ENCODE data around the gene GCK.

Gene GCK

DNA sequence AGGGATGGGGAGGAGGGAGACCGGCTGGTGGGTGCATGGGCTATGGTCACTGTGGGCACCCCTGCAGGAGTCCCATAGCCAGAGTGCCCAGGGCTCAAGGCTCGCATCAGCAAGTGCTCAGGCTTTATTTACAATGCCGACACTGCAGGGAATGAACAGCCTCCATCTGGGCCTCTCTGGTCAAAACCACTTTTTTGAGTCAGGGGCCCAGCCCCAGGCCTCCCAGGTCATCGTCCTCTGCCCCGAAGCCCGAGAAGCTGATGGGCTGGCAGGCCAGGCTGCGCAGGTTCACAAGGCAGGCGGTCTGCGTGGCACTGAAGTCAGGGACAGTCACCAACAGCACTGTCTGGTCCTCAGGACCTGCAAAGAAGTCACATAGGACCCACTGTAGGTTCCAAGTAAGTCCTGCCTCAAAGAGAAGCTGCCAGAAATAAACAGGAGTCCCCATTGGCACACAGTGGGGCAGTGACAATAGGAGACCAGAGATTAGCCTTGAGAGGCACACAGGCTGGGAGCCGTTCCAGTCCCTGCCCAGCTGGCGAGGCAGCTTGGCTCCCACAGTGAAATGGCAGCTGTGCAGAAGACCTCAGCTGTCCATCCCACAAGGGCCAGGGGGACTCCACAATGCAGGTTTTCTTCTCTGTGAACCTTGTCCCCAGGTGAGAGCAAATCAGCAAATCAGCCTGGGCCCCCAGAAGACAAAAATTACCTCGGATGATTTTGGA lies 74.5 kb downstream of the GCK start:
- H4K5ac ChIP-seq (ENCODE audit: low read length), result no peak overlapping the region
- peaks cover 7% of the 10 kb centered on the region for H3K36me3 ChIP-seq (ENCODE audit: control insufficient read depth, insufficient read depth, low read length)
- no peak overlapping the region for H3K4me2 ChIP-seq (ENCODE audit: low read length)
- H2BK5ac ChIP-seq (ENCODE audit: low read length), result no peak overlapping the region
- H2AK5ac ChIP-seq (ENCODE audit: low read length), result no peak overlapping the region
- H3K4me1 ChIP-seq (ENCODE audit: control insufficient read depth, low read depth, low read length), result no peaks in the 10 kb centered on the region
- no peaks in the 10 kb centered on the region for H3K27me3 ChIP-seq (ENCODE audit: insufficient read depth, low read length, poor library complexity)
- DNase-seq, result no peak
- H3K4ac ChIP-seq (ENCODE audit: low read depth, low read length), result no peak overlapping the region
- no peak overlapping the region for H2BK120ac ChIP-seq (ENCODE audit: low read depth, low read length)
- no peak overlapping the region for H3K23ac ChIP-seq (ENCODE audit: low read length)
- peaks cover 10% of the 10 kb centered on the region for H3K79me1 ChIP-seq (ENCODE audit: low read length)
- no peak overlapping the region for H3K9ac ChIP-seq (ENCODE audit: low read length)
- peaks cover 5% of the 10 kb centered on the region for H3K79me2 ChIP-seq (ENCODE audit: control insufficient read depth, insufficient read depth, low read length)
- H3K18ac ChIP-seq (ENCODE audit: low read length), result no peak overlapping the region
- no peak overlapping the region for H3K4me3 ChIP-seq (ENCODE audit: low read length)
- H2BK15ac ChIP-seq (replicated peaks; ENCODE audit: low read depth), result no peak overlapping the region
- no peak overlapping the region for H4K8ac ChIP-seq (ENCODE audit: low read depth, low read length)
- no peak overlapping the region for H3K27ac ChIP-seq (ENCODE audit: low read depth, low read length)
- H3K56ac ChIP-seq (ENCODE audit: low read length), result no peak overlapping the region
- no CpG with 5 or more reads among the region's 12 CpGs for WGBS (ENCODE audit: extremely low coverage, insufficient coverage, low lambda C conversion rate)

DNA sequence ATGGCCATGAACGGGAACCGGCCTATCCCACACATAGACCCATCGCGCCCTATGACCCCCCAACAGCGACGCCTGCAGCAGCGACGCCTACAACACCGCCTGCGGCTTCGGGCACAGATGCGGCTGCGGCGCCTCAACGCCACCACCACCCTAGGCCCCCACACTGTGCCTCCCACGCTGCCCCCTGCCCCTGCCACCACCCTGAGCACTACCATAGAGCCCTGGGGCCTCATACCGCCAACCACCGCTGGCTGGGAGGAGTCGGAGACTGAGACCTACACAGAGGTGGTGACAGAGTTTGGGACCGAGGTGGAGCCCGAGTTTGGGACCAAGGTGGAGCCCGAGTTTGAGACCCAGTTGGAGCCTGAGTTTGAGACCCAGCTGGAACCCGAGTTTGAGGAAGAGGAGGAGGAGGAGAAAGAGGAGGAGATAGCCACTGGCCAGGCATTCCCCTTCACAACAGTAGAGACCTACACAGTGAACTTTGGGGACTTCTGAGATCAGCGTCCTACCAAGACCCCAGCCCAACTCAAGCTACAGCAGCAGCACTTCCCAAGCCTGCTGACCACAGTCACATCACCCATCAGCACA lies 75.4 kb downstream of the GCK start:
- Histone ChIP-seq H2BK15ac (replicated peaks; ENCODE audit: low read depth) (no peak overlapping the region), H3K56ac (ENCODE audit: low read length) (no peak overlapping the region), H3K36me3 (ENCODE audit: control insufficient read depth, insufficient read depth, low read length) (peaks cover 7% of the 10 kb centered on the region), H2AK5ac (ENCODE audit: low read length) (no peak overlapping the region), H2BK5ac (ENCODE audit: low read length) (no peak overlapping the region), H3K4me3 (ENCODE audit: low read length) (no peak overlapping the region), H3K23ac (ENCODE audit: low read length) (no peak overlapping the region), H3K9ac (ENCODE audit: low read length) (no peak overlapping the region), H3K27ac (ENCODE audit: low read depth, low read length) (no peak overlapping the region), H3K4me2 (ENCODE audit: low read length) (no peak overlapping the region), H3K79me1 (ENCODE audit: low read length) (peaks cover 2% of the 10 kb centered on the region), H4K5ac (ENCODE audit: low read length) (no peak overlapping the region), H3K27me3 (ENCODE audit: insufficient read depth, low read length, poor library complexity) (no peaks in the 10 kb centered on the region), H3K4ac (ENCODE audit: low read depth, low read length) (no peak overlapping the region), H3K4me1 (ENCODE audit: control insufficient read depth, low read depth, low read length) (no peaks in the 10 kb centered on the region), H3K18ac (ENCODE audit: low read length) (no peak overlapping the region), H4K8ac (ENCODE audit: low read depth, low read length) (no peak overlapping the region), H2BK120ac (ENCODE audit: low read depth, low read length) (no peak overlapping the region), H3K79me2 (ENCODE audit: control insufficient read depth, insufficient read depth, low read length) (no peaks in the 10 kb centered on the region)
- no peak for DNase-seq
- no CpG with 5 or more reads among the region's 24 CpGs for WGBS (ENCODE audit: extremely low coverage, insufficient coverage, low lambda C conversion rate)

DNA sequence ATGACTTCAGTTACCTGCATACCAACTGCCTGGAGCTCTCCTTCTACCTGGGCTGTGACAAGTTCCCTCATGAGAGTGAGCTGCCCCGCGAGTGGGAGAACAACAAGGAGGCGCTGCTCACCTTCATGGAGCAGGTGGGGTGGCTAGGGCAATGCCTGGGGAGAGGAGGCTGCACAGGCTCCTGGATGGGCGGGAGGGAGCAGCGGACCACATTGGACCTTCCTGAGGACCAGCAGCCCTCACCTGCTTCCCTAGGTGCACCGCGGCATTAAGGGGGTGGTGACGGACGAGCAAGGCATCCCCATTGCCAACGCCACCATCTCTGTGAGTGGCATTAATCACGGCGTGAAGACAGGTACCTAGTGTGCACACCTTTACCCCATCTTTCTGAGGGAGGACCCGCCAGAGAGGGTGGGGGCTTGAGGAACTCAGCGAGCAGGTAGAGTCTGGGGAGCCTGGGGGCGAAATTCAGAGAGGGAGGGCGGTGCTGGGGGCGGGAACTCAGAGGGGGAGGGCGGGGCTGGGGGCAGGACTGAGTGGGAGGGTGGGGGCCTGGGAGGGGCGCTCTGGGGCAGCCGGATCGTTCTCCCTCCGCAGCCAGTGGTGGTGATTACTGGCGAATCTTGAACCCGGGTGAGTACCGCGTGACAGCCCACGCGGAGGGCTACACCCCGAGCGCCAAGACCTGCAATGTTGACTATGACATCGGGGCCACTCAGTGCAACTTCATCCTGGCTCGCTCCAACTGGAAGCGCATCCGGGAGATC lies 76.1 kb downstream of the GCK start:
- no peak overlapping the region for H3K9ac ChIP-seq (ENCODE audit: low read length)
- H3K4me2 ChIP-seq (ENCODE audit: low read length), result no peak overlapping the region
- H3K79me2 ChIP-seq (ENCODE audit: control insufficient read depth, insufficient read depth, low read length), result no peaks in the 10 kb centered on the region
- no peak overlapping the region for H2BK120ac ChIP-seq (ENCODE audit: low read depth, low read length)
- no peak overlapping the region for H2BK15ac ChIP-seq (replicated peaks; ENCODE audit: low read depth)
- H3K4me3 ChIP-seq (ENCODE audit: low read length), result no peak overlapping the region
- peaks cover 2% of the 10 kb centered on the region for H3K79me1 ChIP-seq (ENCODE audit: low read length)
- H3K4ac ChIP-seq (ENCODE audit: low read depth, low read length), result no peak overlapping the region
- H2BK5ac ChIP-seq (ENCODE audit: low read length), result no peak overlapping the region
- H3K18ac ChIP-seq (ENCODE audit: low read length), result no peak overlapping the region
- no peaks in the 10 kb centered on the region for H3K27me3 ChIP-seq (ENCODE audit: insufficient read depth, low read length, poor library complexity)
- H3K36me3 ChIP-seq (ENCODE audit: control insufficient read depth, insufficient read depth, low read length), result peaks cover 7% of the 10 kb centered on the region
- H4K8ac ChIP-seq (ENCODE audit: low read depth, low read length), result no peak overlapping the region
- no peak overlapping the region for H2AK5ac ChIP-seq (ENCODE audit: low read length)
- no peak overlapping the region for H3K56ac ChIP-seq (ENCODE audit: low read length)
- DNase-seq, result no peak
- no peak overlapping the region for H4K5ac ChIP-seq (ENCODE audit: low read length)
- H3K4me1 ChIP-seq (ENCODE audit: control insufficient read depth, low read depth, low read length), result no peaks in the 10 kb centered on the region
- WGBS (ENCODE audit: extremely low coverage, insufficient coverage, low lambda C conversion rate), result no CpG with 5 or more reads among the region's 34 CpGs
- H3K23ac ChIP-seq (ENCODE audit: low read length), result no peak overlapping the region
- no peak overlapping the region for H3K27ac ChIP-seq (ENCODE audit: low read depth, low read length)

DNA sequence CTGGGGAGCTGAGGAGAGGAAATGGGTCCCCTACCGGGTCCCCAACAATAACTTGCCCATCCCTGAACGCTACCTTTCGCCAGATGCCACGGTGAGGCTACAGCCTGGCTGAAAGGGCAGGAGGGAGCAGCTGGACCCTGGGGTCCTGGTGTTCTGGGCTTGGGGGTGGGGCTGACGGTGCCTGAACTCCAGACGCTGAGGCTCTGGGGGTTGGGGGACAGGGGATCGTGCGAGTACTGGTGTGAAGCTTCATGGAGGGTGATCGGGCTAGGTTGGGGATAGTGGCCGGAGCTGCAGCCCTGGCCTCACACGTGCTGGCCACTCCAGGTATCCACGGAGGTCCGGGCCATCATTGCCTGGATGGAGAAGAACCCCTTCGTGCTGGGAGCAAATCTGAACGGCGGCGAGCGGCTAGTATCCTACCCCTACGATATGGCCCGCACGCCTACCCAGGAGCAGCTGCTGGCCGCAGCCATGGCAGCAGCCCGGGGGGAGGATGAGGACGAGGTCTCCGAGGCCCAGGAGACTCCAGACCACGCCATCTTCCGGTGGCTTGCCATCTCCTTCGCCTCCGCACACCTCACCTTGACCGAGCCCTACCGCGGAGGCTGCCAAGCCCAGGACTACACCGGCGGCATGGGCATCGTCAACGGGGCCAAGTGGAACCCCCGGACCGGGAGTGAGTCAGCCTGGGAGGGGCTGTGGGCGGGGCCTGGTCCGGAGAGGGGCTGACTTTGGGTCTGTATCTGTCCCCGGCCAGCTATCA lies 76.8 kb downstream of the GCK start:
- Histone ChIP-seq H2BK5ac (ENCODE audit: low read length) (no peak overlapping the region), H3K36me3 (ENCODE audit: control insufficient read depth, insufficient read depth, low read length) (peaks cover 7% of the 10 kb centered on the region), H3K4me1 (ENCODE audit: control insufficient read depth, low read depth, low read length) (no peaks in the 10 kb centered on the region), H3K4me2 (ENCODE audit: low read length) (no peak overlapping the region), H3K9ac (ENCODE audit: low read length) (no peak overlapping the region), H4K5ac (ENCODE audit: low read length) (no peak overlapping the region), H2BK120ac (ENCODE audit: low read depth, low read length) (no peak overlapping the region), H2AK5ac (ENCODE audit: low read length) (no peak overlapping the region), H4K8ac (ENCODE audit: low read depth, low read length) (no peak overlapping the region), H3K79me1 (ENCODE audit: low read length) (no peaks in the 10 kb centered on the region), H3K79me2 (ENCODE audit: control insufficient read depth, insufficient read depth, low read length) (no peaks in the 10 kb centered on the region), H3K23ac (ENCODE audit: low read length) (no peak overlapping the region), H3K4me3 (ENCODE audit: low read length) (no peak overlapping the region), H3K27me3 (ENCODE audit: insufficient read depth, low read length, poor library complexity) (no peaks in the 10 kb centered on the region), H3K18ac (ENCODE audit: low read length) (no peak overlapping the region), H2BK15ac (replicated peaks; ENCODE audit: low read depth) (no peak overlapping the region), H3K4ac (ENCODE audit: low read depth, low read length) (no peak overlapping the region), H3K56ac (ENCODE audit: low read length) (no peak overlapping the region), H3K27ac (ENCODE audit: low read depth, low read length) (no peak overlapping the region)
- DNase-seq, result no peak
- WGBS (ENCODE audit: extremely low coverage, insufficient coverage, low lambda C conversion rate), result no CpG with 5 or more reads among the region's 41 CpGs

DNA sequence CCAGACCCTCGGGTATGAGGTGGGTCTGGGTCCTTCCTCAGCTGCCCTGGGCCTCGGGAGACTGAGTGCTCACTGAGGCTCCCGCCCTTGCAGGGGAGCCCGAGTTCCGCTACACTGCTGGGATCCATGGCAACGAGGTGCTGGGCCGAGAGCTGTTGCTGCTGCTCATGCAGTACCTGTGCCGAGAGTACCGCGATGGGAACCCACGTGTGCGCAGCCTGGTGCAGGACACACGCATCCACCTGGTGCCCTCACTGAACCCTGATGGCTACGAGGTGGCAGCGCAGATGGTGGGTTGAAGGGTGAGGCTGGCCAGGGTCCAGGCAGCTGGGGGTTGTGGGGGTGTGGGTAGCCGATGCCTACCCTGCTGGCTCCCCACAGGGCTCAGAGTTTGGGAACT lies 77.5 kb downstream of the GCK start:
- H2BK15ac ChIP-seq (replicated peaks; ENCODE audit: low read depth), result no peak overlapping the region
- H3K4me1 ChIP-seq (ENCODE audit: control insufficient read depth, low read depth, low read length), result no peaks in the 10 kb centered on the region
- no peaks in the 10 kb centered on the region for H3K27me3 ChIP-seq (ENCODE audit: insufficient read depth, low read length, poor library complexity)
- H3K4me3 ChIP-seq (ENCODE audit: low read length), result no peak overlapping the region
- H3K56ac ChIP-seq (ENCODE audit: low read length), result no peak overlapping the region
- H3K4ac ChIP-seq (ENCODE audit: low read depth, low read length), result no peak overlapping the region
- H3K23ac ChIP-seq (ENCODE audit: low read length), result no peak overlapping the region
- H3K36me3 ChIP-seq (ENCODE audit: control insufficient read depth, insufficient read depth, low read length), result peaks cover 7% of the 10 kb centered on the region
- no peak overlapping the region for H3K9ac ChIP-seq (ENCODE audit: low read length)
- no peaks in the 10 kb centered on the region for H3K79me2 ChIP-seq (ENCODE audit: control insufficient read depth, insufficient read depth, low read length)
- no peak overlapping the region for H3K18ac ChIP-seq (ENCODE audit: low read length)
- H2BK120ac ChIP-seq (ENCODE audit: low read depth, low read length), result no peak overlapping the region
- H4K8ac ChIP-seq (ENCODE audit: low read depth, low read length), result no peak overlapping the region
- WGBS (ENCODE audit: extremely low coverage, insufficient coverage, low lambda C conversion rate), result no CpG with 5 or more reads among the region's 16 CpGs
- H3K27ac ChIP-seq (ENCODE audit: low read depth, low read length), result no peak overlapping the region
- H4K5ac ChIP-seq (ENCODE audit: low read length), result no peak overlapping the region
- no peak for DNase-seq
- H3K79me1 ChIP-seq (ENCODE audit: low read length), result no peaks in the 10 kb centered on the region
- no peak overlapping the region for H3K4me2 ChIP-seq (ENCODE audit: low read length)
- H2AK5ac ChIP-seq (ENCODE audit: low read length), result no peak overlapping the region
- no peak overlapping the region for H2BK5ac ChIP-seq (ENCODE audit: low read length)

Measured in mesendoderm (in vitro differentiated cells).